Measurements from ENCODE around the gene CDKN2B-AS1. TPM values are rescaled to one million over a fixed set of nuclear protein-coding genes. Genes with fewer than 3 reads are reported as not detected.
A peak's percentile ranks its signal among the peaks of the same experiment; 100 is the strongest.

The CDKN2B-AS1 gene
- total and polyA plus RNA-seq, 11 donors: 0.38 to 0.80 (median 0.54) TPM; not detected in 6

- intact Hi-C loops (cut with DNase I): loop anchor here in 7 of 10 donors (5.0 to 10.0 kb wide), 7 partner anchors 39 to 669 kb away; partner anchors contain the start of genes KLHL9 (in 1 of the 7) and MTAP (in 1 of the 7)
- WGBS, 4 donors: 13 to 36% (median 31%) methylated on average over 36 to 44 of the region's 44 CpGs
Observed at GRCh38 chr9:22005702-22006606, 11.4 kb downstream of the CDKN2B-AS1 start.

DNA sequence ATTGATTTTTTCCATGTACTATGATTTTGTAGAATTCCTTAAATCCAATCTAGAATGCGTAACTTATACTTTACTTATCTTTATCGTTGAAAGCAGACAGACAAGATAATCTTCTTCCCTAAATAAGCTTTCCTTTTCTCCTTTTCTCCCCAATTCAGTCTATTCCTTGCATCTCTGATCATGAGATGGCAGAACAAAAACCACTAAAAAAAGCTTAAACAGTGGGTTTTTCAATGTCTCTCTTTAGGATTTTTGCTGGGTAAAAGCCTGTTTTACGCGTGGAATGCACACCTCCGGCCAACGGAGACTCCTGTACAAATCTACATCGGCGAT is 13.8 kb downstream of the CDKN2B-AS1 start:
- intact Hi-C loops (cut with DNase I): loop anchor here in 9 of 10 donors (2.0 to 10.0 kb wide), 8 partner anchors 41 to 671 kb away; partner anchors contain the start of genes KLHL9 (in 1 of the 9) and MTAP (in 1 of the 9)
- ATAC-seq: no peak
- Histone ChIP-seq H3K4me3 (peak overlapping the region; percentile 52 to 82 (median 70)), H3K27ac (peak overlapping the region in 10 of 12 donors; percentile 68 to 88 (median 82)), H3K27me3 (peaks cover 10 to 43% (median 26%) of the 10 kb centered on the region in 9 donors), H3K36me3 (no peaks in the 10 kb centered on the region), H3K4me1 (peaks cover 0 to 22% (median 7%) of the 10 kb centered on the region in 12 donors), H3K9me3 (no peaks in the 10 kb centered on the region)
- TF ChIP-seq POLR2A (IDR thresholded peaks at IDR 0.05): no peak
- TF ChIP-seq CTCF (IDR thresholded peaks at IDR 0.05): no peak
- 4% methylated on average over 8 of the region's 8 CpGs for WGBS, 4 donors
- no peak for DNase-seq

More at GRCh38 chr9:22005702-22006606, 11.4 kb downstream of the CDKN2B-AS1 start:
- ATAC-seq (no peak), DNase-seq (peak in 1 of 5 donors; percentile 55)
- no peak overlapping the region for H3K4me3 ChIP-seq
- H3K27ac ChIP-seq: no peak overlapping the region
- H3K27me3 ChIP-seq: peaks cover 10 to 60% (median 26%) of the 10 kb centered on the region in 9 donors
- H3K4me1 ChIP-seq: peaks cover 0 to 22% (median 7%) of the 10 kb centered on the region in 12 donors
- TF ChIP-seq CTCF (IDR thresholded peaks at IDR 0.05) (no peak), POLR2A (IDR thresholded peaks at IDR 0.05) (no peak)
- H3K9me3 ChIP-seq: no peaks in the 10 kb centered on the region
- no peaks in the 10 kb centered on the region for H3K36me3 ChIP-seq

GRCh38 chr9:22008717-22009505 is 14.3 kb downstream of the CDKN2B-AS1 start, which contains the start of gene CDKN2B:
Gene CDKN2B (minus strand): TSS chr9:22009305. CDS start chr9:22008953, 352 bp downstream.
- DNase-seq (peak; percentile 96 to 99 (median 97)), ATAC-seq (peak; percentile 99 to 100 (median 100))
- Histone ChIP-seq H3K4me3 (peak within 1 kb of the TSS; percentile 52 to 82 (median 70)), H3K4me1 (peaks cover 0 to 22% (median 7%) of the 10 kb centered on the region in 12 donors), H3K27ac (peak within 1 kb of the TSS; percentile 35 to 88 (median 80)), H3K9me3 (no peaks in the 10 kb centered on the region), H3K36me3 (no peaks in the 10 kb centered on the region), H3K27me3 (peaks cover 10 to 39% (median 25%) of the 10 kb centered on the region in 9 donors)
- peak; percentile 74 to 95 (median 90) for TF ChIP-seq CTCF (IDR thresholded peaks at IDR 0.05)
- TF ChIP-seq POLR2A (IDR thresholded peaks at IDR 0.05): peak in 1 of 2 donors; percentile 78
- intact Hi-C loops (cut with DNase I): loop anchor here in 9 of 10 donors (2.0 to 10.0 kb wide), 8 partner anchors 42 to 672 kb away; partner anchors contain the start of genes KLHL9 (in 1 of the 9) and MTAP (in 1 of the 9)
- WGBS, 4 donors: 1% methylated on average over 52 to 86 of the region's 86 CpGs
